ENCODE data around the gene MS4A6A. TPM values are rescaled to one million over a fixed set of nuclear protein-coding genes. Genes with fewer than 3 reads are reported as not detected.

Gene MS4A6A
- total RNA-seq, 1 donor from 2014 or later, result not detected

DNA sequence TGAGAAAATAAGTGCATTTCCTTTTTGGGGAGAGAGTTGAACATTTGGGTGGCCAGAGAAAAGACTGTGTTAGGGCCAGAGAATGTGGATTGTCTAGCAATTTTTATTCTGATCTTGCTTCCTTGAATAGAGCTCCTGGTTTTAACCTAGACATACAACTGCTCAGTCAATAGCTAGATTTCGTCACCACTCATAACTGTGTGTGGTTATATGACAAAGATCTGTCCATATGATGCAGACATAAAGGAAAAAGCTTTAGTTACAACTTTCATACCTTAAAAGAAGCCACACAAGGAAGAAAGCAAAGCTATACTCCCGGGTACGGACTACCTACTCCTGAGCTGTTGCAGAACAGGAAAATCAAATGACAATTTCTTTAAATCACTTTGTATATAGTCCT, 37.2 kb downstream of the MS4A6A start:
- no peaks in the 10 kb centered on the region for H3K36me3 Mint-ChIP-seq (ENCODE audit: low read depth, unreplicated experiment)
- H3K4me1 Mint-ChIP-seq (ENCODE audit: low read depth, unreplicated experiment), result no peaks in the 10 kb centered on the region
- Histone ChIP-seq H2AFZ (ENCODE audit: low read depth, low read length) (no peak overlapping the region), H3K9me3 (ENCODE audit: insufficient read depth, low read depth, low read length) (no peaks in the 10 kb centered on the region), H3K4me1 (ENCODE audit: insufficient read depth, low read length) (no peaks in the 10 kb centered on the region), H3K4me2 (ENCODE audit: low read length) (no peak overlapping the region), H4K20me1 (ENCODE audit: insufficient read depth, low read length) (no peaks in the 10 kb centered on the region), H3K9ac (ENCODE audit: low read length) (no peak overlapping the region), H3K27me3 (ENCODE audit: insufficient read depth, low read length) (no peaks in the 10 kb centered on the region), H3K36me3 (ENCODE audit: insufficient read depth, low read length) (no peaks in the 10 kb centered on the region), H3K4me3 (ENCODE audit: insufficient read depth, low read depth, low read length) (no peak overlapping the region), H3K27ac (ENCODE audit: low read depth, low read length) (no peak overlapping the region), H3K79me2 (ENCODE audit: insufficient read depth, low read length) (no peaks in the 10 kb centered on the region)
- DNase-seq (ENCODE audit: low read depth) (no peak), FAIRE-seq (no peak)
- no peak overlapping the region for H3K4me3 Mint-ChIP-seq (ENCODE audit: unreplicated experiment)
- TF ChIP-seq, protein P1, sequence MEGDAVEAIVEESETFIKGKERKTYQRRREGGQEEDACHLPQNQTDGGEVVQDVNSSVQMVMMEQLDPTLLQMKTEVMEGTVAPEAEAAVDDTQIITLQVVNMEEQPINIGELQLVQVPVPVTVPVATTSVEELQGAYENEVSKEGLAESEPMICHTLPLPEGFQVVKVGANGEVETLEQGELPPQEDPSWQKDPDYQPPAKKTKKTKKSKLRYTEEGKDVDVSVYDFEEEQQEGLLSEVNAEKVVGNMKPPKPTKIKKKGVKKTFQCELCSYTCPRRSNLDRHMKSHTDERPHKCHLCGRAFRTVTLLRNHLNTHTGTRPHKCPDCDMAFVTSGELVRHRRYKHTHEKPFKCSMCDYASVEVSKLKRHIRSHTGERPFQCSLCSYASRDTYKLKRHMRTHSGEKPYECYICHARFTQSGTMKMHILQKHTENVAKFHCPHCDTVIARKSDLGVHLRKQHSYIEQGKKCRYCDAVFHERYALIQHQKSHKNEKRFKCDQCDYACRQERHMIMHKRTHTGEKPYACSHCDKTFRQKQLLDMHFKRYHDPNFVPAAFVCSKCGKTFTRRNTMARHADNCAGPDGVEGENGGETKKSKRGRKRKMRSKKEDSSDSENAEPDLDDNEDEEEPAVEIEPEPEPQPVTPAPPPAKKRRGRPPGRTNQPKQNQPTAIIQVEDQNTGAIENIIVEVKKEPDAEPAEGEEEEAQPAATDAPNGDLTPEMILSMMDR (IDR thresholded peaks at IDR 0.05; ENCODE audit: insufficient read depth, low read depth, low read length), result no peak
- no peak for TF ChIP-seq EZH2 (IDR thresholded peaks at IDR 0.05; ENCODE audit: insufficient read depth, low read length)
- no peaks in the 10 kb centered on the region for H3K9me3 Mint-ChIP-seq (ENCODE audit: unreplicated experiment)
- no peaks in the 10 kb centered on the region for H3K27me3 Mint-ChIP-seq (ENCODE audit: low read depth, unreplicated experiment)
- no peak overlapping the region for H3K27ac Mint-ChIP-seq (ENCODE audit: unreplicated experiment)

DNA sequence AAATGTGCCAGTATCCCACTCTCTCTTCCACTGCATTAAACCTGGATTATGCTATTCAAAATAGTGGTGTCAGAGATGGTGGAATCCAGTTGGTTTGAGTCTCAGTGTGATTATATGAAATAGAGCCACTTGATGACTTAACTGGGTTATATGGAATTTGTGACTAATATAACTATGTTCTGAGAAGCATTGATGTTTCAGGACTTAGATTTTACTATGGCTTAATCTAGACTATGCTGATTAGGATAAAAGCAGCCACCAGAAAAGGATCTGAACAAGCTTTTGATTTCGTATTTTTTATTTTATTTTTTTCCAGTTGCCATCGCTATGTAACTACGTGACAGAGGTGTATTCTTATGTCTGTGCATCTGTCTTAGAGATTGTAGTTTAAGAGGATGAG, 39.1 kb downstream of the MS4A6A start:
- Mint-ChIP-seq H3K36me3 (ENCODE audit: low read depth, unreplicated experiment) (no peaks in the 10 kb centered on the region), H3K4me1 (ENCODE audit: low read depth, unreplicated experiment) (no peaks in the 10 kb centered on the region), H3K27ac (ENCODE audit: unreplicated experiment) (no peak overlapping the region), H3K9me3 (ENCODE audit: unreplicated experiment) (no peaks in the 10 kb centered on the region), H3K4me3 (ENCODE audit: unreplicated experiment) (no peak overlapping the region), H3K27me3 (ENCODE audit: low read depth, unreplicated experiment) (no peaks in the 10 kb centered on the region)
- H3K4me2 ChIP-seq (ENCODE audit: low read length), result no peak overlapping the region
- no peak overlapping the region for H3K4me3 ChIP-seq (ENCODE audit: insufficient read depth, low read depth, low read length)
- DNase-seq (ENCODE audit: low read depth) (no peak), FAIRE-seq (no peak)
- TF ChIP-seq EZH2 (IDR thresholded peaks at IDR 0.05; ENCODE audit: insufficient read depth, low read length), result no peak
- TF ChIP-seq, protein P1 (IDR thresholded peaks at IDR 0.05; ENCODE audit: insufficient read depth, low read depth, low read length), result no peak
- H3K27ac ChIP-seq (ENCODE audit: low read depth, low read length), result no peak overlapping the region
- H2AFZ ChIP-seq (ENCODE audit: low read depth, low read length), result no peak overlapping the region
- H3K36me3 ChIP-seq (ENCODE audit: insufficient read depth, low read length), result no peaks in the 10 kb centered on the region
- H3K4me1 ChIP-seq (ENCODE audit: insufficient read depth, low read length), result no peaks in the 10 kb centered on the region
- no peaks in the 10 kb centered on the region for H3K9me3 ChIP-seq (ENCODE audit: insufficient read depth, low read depth, low read length)
- H3K27me3 ChIP-seq (ENCODE audit: insufficient read depth, low read length), result no peaks in the 10 kb centered on the region
- H3K9ac ChIP-seq (ENCODE audit: low read length), result no peak overlapping the region
- H3K79me2 ChIP-seq (ENCODE audit: insufficient read depth, low read length), result no peaks in the 10 kb centered on the region
- H4K20me1 ChIP-seq (ENCODE audit: insufficient read depth, low read length), result no peaks in the 10 kb centered on the region

DNA sequence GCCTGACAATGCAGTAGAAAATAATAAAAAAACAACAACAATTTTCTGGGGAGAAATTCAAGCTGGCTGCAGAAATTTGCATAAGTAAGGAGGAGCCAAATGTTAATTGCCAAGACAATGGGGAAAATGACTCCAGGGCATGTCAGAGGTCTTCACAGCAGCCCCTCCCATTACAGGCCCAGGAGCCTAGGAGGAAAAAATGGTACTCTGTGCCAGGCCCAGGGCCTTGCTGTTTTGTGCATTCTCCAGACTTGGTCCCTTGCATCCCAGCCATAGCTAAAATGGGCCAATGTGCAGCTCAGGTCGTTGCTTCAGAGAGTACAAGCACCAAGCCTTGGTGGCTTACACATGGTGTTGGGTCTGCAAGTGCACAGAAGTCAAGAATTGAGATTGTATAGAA, 49.0 kb downstream of the MS4A6A start:
- no peaks in the 10 kb centered on the region for H3K79me2 ChIP-seq (ENCODE audit: insufficient read depth, low read length)
- no peak overlapping the region for H3K4me3 ChIP-seq (ENCODE audit: insufficient read depth, low read depth, low read length)
- H3K27me3 ChIP-seq (ENCODE audit: insufficient read depth, low read length), result no peaks in the 10 kb centered on the region
- Mint-ChIP-seq H3K27me3 (ENCODE audit: low read depth, unreplicated experiment) (no peaks in the 10 kb centered on the region), H3K9me3 (ENCODE audit: unreplicated experiment) (peaks cover 3% of the 10 kb centered on the region), H3K36me3 (ENCODE audit: low read depth, unreplicated experiment) (peaks cover 2% of the 10 kb centered on the region), H3K4me3 (ENCODE audit: unreplicated experiment) (no peak overlapping the region), H3K27ac (ENCODE audit: unreplicated experiment) (no peak overlapping the region), H3K4me1 (ENCODE audit: low read depth, unreplicated experiment) (no peaks in the 10 kb centered on the region)
- no peak overlapping the region for H2AFZ ChIP-seq (ENCODE audit: low read depth, low read length)
- H3K9ac ChIP-seq (ENCODE audit: low read length), result no peak overlapping the region
- H3K36me3 ChIP-seq (ENCODE audit: insufficient read depth, low read length), result no peaks in the 10 kb centered on the region
- H3K27ac ChIP-seq (ENCODE audit: low read depth, low read length), result no peak overlapping the region
- TF ChIP-seq, protein P1 (IDR thresholded peaks at IDR 0.05; ENCODE audit: insufficient read depth, low read depth, low read length), result no peak
- H4K20me1 ChIP-seq (ENCODE audit: insufficient read depth, low read length), result no peaks in the 10 kb centered on the region
- FAIRE-seq, result no peak
- H3K4me2 ChIP-seq (ENCODE audit: low read length), result no peak overlapping the region
- no peaks in the 10 kb centered on the region for H3K4me1 ChIP-seq (ENCODE audit: insufficient read depth, low read length)
- peaks cover 9% of the 10 kb centered on the region for H3K9me3 ChIP-seq (ENCODE audit: insufficient read depth, low read depth, low read length)
- no peak for DNase-seq (ENCODE audit: low read depth)

Measured in astrocyte (in vitro differentiated cells and primary cell).